ENCODE measurements around the gene CRADD.
"Not testable (repeated sequence)": the region's sequence is repeated elsewhere in the genome, so short reads cannot be mapped to it uniquely, and the experiment has no call there.

The CRADD gene

DNA sequence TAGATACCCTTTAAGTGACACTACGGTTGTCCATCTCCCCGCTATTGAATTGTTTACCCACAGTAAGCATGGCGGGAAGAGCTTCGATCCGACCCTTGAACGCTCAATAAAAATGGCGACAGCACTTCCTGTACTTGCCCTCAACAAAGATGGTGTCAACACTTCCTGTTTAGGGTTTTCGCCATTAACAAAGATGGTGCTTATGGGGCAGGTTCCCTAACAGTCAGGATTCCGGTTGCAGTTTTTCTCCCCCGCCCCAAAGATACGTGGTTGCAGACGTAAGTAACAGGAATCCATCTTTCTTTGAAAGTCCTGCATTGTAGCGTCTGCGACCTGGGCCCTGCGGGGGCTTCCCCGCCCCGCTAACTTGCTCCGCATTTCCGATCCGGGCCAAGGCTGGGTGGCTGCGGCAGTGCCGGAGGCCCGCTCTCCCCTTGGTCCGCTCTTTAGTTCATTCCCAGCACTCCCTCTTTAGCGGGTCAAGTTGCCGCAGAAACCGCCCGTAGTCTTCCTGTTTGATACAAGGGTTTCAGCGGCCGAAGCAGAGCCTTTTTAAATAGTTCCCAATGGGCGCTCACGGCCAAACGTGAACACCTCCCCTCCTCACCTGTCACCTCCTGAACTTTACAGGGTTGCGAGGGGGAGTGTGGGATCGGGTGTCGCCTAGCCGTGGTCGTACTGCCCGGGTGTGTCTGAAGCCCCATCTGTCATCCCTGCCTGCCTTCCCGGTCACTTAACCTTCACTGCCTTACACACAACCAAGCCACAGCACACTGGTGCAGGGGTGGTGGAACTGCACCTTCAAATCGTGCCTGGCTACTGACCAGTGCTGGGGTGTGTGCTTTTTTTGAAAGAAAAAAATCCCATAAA, at the start of gene CRADD:
Gene CRADD (plus strand): TSS at position 181 of the 870 bp plus-strand sequence.
- no peak for FAIRE-seq

DNA sequence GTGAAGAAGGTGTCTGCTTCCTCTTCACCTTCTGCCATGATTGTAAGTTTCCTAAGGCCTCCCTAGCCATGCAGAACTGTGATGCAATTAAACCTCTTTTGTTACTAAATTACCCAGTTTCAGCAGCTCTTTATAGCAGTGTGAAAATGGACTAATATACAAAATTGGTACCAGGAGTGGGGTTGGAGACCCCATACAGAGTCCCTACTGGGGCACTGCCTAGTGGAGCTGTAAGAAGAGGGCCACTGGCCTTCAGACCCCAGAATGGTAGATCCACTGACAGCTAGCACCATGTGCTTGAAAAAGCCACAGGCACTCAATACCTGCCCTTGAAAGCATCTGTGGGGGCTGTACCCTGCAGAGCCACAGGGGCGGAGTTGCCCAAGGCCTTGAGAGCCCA, 44.8 kb upstream of the CRADD start:
- DNase-seq (ENCODE audit: low spot score): no peak
- no peak for FAIRE-seq

More for the DNA sequence above, at the start of gene CRADD:
- DNase-seq (ENCODE audit: low spot score): peak; percentile 68

DNA sequence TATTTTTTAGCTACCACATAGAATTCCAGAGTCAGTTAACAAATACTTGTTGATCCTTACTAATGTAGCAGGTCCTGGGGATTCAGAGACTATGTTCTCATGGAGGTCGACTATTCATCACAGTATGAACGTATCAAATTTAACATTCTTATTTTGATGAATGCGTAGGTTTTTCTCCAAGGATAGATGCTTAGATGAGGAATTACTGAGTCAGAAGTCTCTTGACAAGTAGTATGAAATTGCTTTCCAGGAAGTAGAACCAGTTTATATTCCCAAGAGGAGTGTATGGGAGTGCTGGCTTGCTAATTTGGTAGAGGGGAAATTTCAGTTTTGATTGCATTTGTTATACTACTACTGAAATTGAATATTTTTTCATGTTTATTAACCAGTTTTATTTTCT, 42.8 kb upstream of the CRADD start:
- DNase-seq (ENCODE audit: low spot score) (no peak), FAIRE-seq (no peak)

DNA sequence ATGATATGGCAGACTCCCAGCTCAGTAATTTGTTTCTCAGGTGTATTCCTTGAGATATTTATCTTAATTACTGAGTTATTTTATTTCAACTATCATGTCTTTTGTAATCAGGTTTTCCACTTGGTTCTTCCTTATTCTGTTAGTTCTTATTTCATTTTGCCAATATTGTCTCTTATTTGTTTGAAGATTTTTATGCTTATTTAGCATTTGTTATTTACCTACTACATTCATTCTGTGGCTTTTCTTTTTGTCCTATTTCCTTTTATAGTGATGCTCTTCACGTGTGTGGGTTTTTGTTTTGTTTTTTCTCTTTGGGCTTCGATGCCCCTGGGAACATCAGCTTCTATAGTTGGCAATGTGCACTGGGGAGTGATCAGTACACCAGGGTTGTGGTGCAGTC, 40.5 kb upstream of the CRADD start:
- FAIRE-seq: no peak

DNA sequence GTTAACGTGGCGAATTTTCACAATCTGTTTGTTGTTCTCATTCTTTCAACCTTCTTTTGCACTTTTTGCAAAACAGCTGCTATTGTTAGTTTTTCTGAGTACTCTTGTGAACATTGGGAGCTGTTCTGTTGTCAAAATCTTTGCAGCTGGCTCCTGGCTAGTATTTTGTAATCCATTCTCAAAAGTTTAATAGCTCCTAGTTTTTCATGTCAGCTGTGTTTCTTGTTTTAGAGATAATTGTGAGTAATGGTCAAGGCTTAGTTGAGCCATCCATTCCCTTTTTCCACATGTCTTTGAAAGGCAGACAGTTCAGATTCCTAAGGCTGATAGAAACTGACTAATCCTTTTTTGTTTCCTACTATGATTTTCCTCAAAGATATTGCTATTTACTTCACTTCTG, 39.1 kb upstream of the CRADD start:
- no peak for FAIRE-seq
- DNase-seq (ENCODE audit: low spot score): no peak

More for the DNA sequence above, 40.5 kb upstream of the CRADD start:
- no peak for DNase-seq (ENCODE audit: low spot score)

DNA sequence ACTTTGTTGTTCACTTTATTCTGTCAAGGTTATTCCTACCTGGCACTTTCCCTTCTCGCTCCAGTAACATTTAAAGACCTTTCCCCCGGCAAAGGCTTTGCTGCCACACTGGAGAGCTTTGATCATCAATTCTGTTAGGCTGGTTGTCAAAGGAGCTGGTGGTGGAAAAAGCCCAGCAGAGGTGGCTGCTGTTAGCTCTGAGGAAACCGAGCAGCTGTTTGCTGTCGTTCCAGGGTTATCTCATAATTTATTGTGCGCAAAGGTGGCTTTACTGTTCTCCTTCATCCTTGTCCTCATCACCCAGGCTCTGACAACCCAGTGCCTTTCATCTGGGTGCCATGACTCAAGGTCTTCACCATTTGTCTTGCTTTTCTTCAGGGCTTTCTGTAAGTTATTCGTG, 38.2 kb upstream of the CRADD start:
- DNase-seq (ENCODE audit: low spot score): no peak

DNA sequence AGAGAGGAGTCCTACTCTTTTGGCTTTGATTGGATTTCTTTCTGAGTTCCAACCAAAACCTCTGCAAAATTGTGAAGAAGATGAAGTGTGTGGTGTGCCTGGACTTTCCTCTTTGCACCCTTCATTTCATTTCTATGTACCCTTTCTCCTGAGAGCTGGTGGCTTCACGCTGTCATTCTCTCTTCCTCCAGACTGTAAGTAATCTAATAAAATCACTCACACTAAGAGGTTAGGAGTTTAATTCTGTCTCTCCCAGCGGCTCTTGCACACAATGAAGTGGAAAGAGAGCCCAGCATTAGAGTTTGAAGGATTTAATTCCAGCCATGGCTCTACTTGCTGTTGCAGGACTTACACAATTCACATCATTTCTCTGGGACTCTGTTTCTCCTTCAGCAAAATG, 37.8 kb upstream of the CRADD start:
- FAIRE-seq (no peak), DNase-seq (ENCODE audit: low spot score) (no peak)

More for the DNA sequence above, 38.2 kb upstream of the CRADD start:
- no peak for FAIRE-seq

DNA sequence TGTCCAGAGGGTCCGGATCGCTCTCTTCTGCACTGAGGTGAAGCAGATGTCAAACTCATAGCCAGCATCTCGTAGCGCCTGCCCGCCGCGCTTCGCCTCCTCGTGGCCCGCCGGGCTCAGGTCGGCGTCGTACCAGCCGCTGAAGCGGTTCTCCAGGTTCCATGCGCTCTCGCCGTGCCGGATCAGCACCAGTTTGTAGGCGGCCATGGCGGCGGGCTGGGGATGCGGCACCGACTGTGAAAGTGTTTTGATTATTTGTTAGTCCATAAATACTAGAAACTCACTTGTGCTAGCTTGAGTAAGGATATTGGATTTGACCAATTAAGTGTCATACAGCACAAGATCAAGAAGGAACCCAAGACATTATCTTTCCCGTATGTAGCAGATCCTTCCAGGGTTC, 35.8 kb upstream of the CRADD start:
- not testable (repeated sequence) for FAIRE-seq; DNase-seq (ENCODE audit: low spot score)

DNA sequence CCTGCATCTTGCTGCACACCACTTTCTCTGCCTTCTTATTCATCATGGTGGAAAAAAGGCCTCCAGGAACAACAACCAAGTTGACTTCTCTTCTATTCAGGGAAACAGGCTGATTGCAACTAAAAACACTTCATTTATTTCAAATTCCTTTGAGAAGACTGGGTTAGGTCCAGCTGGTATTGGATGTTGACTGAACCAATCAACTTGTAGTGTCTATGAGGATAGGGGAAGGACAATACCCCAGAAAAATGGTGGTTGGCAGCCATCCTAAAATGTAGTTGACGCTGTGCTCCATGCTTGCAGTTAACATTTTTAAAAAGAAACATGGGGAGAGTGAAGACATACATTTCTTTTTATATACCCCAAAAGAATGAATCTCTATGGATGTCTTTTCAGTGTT, 34.4 kb upstream of the CRADD start:
- FAIRE-seq: no peak
- no peak for DNase-seq (ENCODE audit: low spot score)

DNA sequence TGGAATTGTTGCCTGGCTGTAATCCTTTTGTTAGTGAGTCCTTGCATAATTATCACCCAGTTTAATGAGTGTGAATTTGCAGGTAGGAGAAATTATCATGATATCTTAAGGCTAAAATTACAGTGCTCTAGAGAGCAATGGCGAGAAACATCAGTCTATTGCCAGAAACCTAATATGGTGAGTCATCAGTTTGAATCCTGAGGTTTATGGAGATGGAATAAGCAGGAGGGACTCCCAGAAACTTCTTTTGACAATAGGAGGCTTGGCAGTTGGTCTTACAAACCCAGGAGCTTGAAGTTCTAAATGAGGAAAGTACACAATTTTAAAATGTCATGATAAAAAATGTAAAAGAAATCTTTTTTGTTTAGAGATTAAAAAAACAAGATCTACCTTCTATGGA, 31.5 kb upstream of the CRADD start:
- DNase-seq (ENCODE audit: low spot score): peak; percentile 16
- no peak for FAIRE-seq

DNA sequence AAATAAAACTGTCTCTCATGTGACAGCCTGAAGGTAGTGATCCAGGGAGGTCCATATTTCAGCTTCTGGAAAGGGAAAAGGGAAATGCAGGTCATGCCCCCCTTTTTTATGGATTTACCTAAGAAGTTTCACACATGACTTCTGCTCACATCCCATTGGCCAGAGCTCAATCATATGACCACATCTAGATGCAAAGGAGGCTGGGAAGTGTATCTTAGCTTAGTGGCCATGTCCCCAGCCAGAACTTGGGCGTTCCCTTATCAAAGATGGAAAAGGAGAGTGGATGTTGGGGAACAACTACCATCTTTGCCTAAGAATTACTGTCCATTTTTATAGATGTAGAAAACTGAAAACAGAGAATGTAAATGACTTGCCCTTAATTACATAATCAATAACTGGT, 26.5 kb upstream of the CRADD start:
- FAIRE-seq: no peak
- DNase-seq (ENCODE audit: low spot score): no peak

DNA sequence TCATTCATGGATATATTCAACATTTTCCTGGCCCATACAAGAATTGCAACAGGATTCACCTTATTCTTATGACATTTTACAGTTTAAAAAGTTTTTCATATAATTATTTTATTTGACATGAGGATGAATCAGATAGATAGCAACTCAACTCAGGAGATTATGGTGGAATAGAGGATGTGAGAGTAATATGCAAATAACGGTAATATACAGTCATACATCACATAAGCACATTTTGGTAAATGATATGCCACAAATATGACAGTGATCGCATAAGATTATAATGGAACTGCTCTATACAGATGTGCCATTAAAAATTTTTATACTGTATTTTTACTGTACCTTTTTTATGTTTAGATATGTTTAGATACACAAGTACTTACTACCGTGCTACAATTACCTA, 24.1 kb upstream of the CRADD start:
- DNase-seq (ENCODE audit: low spot score): no peak
- no peak for FAIRE-seq

DNA sequence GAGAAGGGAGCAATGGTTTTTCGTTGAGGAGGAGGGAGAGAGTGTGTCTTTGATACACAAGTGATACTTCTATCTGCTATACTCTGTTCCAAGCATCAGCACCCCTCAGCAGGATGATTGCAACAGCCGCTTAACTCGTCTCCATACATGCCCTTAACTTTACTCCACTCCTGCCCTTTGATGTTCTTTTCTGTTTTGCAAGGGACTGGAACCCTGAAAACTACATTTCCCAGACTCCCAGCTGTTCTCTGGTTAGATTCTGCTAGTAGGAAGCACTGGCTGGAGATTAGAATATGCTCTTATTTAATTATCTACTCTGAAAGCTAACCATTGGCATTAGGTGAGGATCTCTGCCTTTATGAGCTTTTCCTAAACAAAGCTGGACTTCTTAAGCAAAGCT, 23.5 kb upstream of the CRADD start:
- no peak for DNase-seq (ENCODE audit: low spot score)
- no peak for FAIRE-seq

DNA sequence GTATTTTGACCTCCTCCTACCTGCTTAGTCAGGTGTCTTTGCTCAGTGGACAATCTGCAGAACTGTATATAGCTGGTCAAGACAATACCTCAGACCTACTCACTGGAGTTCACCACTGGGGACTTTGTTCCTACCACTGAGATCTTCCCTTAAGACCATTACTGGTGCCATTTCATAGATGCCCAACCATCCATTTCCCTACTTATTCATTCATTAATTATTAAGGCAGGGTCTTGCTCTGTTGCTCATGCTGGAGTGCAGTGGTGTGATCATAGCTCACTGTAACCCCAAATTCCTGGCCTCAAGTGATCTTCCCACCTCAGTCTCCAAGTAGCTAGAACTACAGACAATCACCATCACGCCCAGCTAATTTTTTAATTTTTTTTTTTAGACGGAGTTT, 22.8 kb upstream of the CRADD start:
- DNase-seq (ENCODE audit: low spot score): no peak
- no peak for FAIRE-seq

DNA sequence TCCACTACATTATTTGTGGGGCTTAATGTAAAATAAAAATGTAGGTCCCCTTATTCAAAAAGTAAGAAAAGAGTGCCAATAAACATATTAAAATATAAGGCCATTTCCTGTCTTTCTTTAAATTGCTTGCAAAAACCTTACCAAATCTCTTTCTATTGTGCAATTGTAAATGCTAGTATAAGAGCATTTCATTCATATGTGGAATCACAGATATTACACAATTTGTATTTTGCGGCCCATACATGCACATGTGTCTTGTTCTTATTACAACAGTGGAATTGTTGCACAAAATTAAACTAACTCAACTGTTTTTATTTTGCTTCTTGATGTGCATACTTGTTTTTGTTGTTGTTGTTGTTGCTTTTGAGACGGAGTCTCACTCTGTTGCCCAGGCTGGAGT, 20.1 kb upstream of the CRADD start:
- DNase-seq (ENCODE audit: low spot score) (no peak), FAIRE-seq (no peak)

DNA sequence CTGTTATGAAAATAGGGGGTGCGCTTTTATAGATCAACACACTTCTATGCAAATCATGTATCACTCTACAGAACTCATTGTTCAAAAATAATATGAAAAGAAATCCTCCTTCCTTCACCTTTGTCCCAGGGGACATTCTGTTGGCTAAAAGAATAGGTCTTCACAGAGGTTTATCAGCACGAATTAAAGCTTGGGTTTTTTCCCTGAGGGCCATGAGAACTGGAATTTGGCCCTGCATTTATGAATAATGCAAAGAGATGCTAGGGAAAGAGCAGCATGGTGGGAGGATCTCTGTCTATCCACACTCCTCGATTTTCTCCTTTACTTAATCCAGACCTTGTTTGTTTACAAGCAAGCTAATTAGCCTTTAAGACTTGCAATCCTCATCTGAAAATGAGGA, 16.2 kb upstream of the CRADD start:
- DNase-seq (ENCODE audit: low spot score): no peak
- FAIRE-seq: no peak

DNA sequence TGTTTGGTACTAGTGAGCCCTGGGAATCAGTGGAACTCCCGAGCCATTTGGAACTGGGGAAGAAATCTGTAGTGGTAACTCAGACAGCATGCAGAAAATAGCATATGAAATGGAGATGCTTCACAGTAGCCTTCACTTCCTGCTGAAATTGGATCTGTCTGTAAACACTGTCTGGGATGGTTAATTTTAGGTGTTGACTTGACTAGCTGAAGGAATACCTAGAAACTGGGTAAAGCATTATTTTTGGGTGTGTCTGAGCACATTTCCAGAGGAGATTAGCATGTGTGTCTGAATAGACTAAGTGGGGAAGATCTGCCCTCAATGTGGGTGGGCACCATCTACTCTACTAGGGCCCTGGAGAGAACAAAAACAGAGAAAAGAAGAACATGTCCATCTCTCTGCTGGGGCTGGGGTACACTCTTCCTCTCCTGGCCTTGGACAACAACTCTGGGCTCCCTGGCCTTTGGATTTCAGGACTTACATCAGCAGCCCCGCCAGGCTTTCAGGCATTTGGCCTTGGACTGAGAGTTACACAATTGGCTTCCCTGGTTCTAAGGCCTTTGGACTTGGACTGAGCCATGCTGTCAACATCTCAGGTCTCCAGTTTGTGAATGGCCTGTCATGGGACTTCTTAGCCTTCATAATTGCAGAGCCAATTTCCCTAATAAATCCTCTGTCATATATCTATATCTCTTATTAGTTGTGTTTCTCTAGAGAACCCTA, 14.0 kb upstream of the CRADD start:
- DNase-seq (ENCODE audit: low spot score) (no peak), FAIRE-seq (no peak)

DNA sequence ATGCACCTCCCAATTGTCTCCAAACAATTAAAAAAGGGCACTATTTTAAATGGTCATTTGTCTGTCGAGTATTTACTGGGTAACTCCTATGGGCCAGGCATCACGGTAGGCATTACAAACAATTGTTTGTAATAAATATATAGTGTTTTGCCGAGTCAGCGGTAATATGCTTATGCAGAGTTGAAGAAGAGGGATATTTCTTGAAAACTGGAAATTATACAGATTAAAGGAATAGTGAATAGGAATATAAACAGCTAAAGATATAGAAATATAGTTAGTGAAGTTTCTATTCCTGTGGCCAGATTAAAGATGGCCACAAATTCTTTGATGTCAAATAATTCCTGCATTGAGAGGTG, 13.5 kb upstream of the CRADD start:
- DNase-seq (ENCODE audit: low spot score) (no peak), FAIRE-seq (no peak)

DNA sequence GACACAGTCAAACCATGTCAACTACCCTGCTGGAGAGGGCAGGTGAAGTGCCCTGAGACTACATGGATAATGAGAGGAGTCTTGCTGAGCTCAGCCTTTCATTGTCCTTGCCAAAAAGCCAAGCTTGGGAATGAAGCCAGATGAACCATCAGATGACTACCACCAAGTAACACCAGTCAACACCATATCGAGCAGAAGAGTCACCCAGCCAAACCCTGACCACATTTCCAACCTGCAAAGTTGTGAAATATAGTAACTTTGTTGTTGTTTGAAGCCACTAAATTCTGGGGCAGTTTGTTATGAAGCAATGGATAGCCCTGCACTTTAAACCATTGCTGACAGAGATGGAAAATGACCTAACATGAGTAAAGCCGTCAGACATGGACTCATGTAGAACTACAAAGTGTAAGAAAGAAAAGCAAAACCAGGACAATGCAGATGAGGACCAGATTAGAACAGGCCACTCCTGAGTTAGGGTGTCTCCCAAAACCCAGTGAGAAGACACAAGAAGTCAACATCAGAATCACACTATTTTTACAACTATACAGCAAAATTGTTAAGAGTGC, 12.5 kb upstream of the CRADD start:
- FAIRE-seq (no peak), DNase-seq (ENCODE audit: low spot score) (no peak)

DNA sequence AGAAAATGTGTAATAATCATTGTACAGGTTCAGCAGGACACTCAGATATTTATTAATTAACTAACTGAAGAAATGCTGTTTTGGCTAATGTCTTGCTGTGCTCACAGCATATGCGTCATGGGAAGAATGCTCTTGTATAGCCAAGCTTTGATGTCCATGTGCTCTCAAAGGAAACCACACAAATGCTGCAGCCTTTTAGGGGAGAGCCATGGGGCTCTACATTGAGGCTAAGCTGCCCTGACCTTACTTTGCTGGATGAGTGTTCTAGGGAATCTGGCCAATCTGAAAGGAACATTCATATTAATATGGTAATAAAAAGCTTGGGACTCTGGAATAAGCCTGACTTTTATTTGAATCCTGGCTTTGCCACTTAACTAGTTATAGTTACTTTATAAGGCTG, 9.5 kb upstream of the CRADD start:
- DNase-seq (ENCODE audit: low spot score) (no peak), FAIRE-seq (no peak)

DNA sequence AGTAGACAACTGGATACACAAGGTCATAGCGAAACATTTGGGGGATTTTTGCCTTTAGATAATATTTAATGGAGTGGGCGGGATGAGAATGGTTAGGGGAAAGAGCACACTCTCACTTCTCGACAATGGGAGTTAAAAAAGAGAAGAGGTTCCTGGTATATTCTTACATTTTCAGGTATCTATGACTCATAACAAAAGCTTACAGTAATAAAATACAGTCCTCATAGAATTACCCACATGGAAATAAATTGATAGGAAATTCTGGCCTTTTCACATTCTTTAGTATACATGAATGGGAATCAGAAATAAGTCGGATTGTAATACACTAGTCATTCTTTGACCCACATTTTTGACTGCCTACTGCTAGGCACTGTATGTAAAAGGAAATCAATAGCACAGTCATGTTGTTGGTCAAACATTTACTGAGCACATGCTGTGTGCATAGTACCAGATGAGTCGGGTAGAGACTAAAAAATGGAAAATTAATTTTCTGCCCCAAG, 8.2 kb upstream of the CRADD start:
- FAIRE-seq: no peak
- DNase-seq (ENCODE audit: low spot score): no peak

DNA sequence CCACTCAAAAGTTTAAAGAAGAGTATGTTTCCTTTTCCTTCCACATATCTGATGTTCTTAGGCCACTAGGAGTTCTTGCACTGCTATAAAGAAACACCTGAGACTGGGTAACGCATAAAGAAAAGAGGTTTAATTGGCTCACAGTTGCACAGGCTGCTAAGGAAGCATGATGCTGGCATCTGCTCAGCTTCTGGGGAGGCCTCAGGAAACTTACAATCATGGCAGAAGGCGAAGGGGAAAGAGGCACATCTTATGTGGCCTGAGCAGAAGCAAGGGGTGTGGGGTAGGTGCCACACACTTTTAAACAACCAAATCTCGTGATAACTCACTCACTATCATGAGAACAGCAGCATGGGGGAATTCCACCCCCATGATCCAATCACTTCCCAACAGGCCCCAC, 7.7 kb upstream of the CRADD start:
- FAIRE-seq (no peak), DNase-seq (ENCODE audit: low spot score) (no peak)
